SK-N-MC (cell line): ENCODE data around the gene COX7A1.

Experiments used
- DNase-seq: peaks from one replicate; pipeline ENCODE4 v3.0.0-alpha.2; 2011; ENCODE audit warnings: low read depth, low spot score
- H3K27ac ChIP-seq: fragments of 200-600 bp; sonication (generic); 2 replicates; pipeline ENCODE4 v1.5.1; 2016; ENCODE audit warnings: mixed run types
- H3K36me3 ChIP-seq: fragments of 200-600 bp; sonication (generic); 2 replicates; pipeline ENCODE4 v1.6.1; 2017; ENCODE audit warnings: antibody characterized with exemption, low read length, mixed read lengths; ENCODE audit not compliant: insufficient read depth
- H3K4me3 ChIP-seq: fragments of 200-600 bp; sonication (generic); 2 replicates; pipeline ENCODE4 v1.5.1; 2016
- H3K9ac ChIP-seq: fragments of 200-600 bp; sonication (generic); 2 replicates; pipeline ENCODE4 v1.8.0; 2017; ENCODE audit warnings: mixed run types, mixed read lengths; ENCODE audit not compliant: insufficient read length
- H3K9me3 ChIP-seq: fragments of 200-600 bp; sonication (generic); 2 replicates; pipeline ENCODE4 v1.6.1; 2017; ENCODE audit warnings: low read depth, mild to moderate bottlenecking, antibody characterized with exemption, low read length, moderate library complexity, mixed read lengths
- EZH2 ChIP-seq: fragments of 200-600 bp; sonication (generic); IDR thresholded peaks from one replicate; pipeline ENCODE4 v1.6.1; 2017; ENCODE audit warnings: antibody characterized with exemption
- FOXP2 ChIP-seq: optimal IDR thresholded peaks from 2 replicates; pipeline ENCODE3; 2011; ENCODE audit warnings: mild to moderate bottlenecking, moderate library complexity; ENCODE audit not compliant: insufficient read depth; ENCODE audit errors: extremely low read length, control extremely low read depth
- POLR2AphosphoS5 ChIP-seq: IDR thresholded peaks from 2 replicates; pipeline ENCODE4 v1.6.1; 2012; ENCODE audit warnings: mild to moderate bottlenecking, low read depth, low read length, borderline replicate concordance

COX7A1 gene

DNA sequence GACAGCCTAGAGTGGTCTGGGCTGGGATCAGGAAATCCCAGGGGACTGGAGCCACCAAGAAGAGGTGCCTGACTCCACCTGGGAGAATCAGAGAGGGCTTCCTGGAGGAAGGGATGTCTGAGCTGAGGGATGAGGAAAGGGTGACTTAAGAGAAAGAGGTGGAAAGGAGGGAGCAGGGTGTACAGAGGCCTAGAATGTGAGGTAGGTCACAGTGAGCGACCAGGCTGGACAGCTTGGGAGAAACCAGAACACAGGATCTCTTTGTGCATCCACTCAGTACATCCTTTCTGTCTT is 36.0 kb downstream of the COX7A1 start:
- Histone ChIP-seq H3K36me3 (peaks cover 13% of the 10 kb centered on the region; the same call in 1 of the 2 replicates), H3K9ac (no peak overlapping the region), H3K9me3 (no peaks in the 10 kb centered on the region), H3K27ac (no peak overlapping the region), H3K4me3 (peak overlapping the region; percentile 97)
- TF ChIP-seq POLR2AphosphoS5 (no peak), EZH2 (no peak), FOXP2 (no peak)
- no peak for DNase-seq

DNA sequence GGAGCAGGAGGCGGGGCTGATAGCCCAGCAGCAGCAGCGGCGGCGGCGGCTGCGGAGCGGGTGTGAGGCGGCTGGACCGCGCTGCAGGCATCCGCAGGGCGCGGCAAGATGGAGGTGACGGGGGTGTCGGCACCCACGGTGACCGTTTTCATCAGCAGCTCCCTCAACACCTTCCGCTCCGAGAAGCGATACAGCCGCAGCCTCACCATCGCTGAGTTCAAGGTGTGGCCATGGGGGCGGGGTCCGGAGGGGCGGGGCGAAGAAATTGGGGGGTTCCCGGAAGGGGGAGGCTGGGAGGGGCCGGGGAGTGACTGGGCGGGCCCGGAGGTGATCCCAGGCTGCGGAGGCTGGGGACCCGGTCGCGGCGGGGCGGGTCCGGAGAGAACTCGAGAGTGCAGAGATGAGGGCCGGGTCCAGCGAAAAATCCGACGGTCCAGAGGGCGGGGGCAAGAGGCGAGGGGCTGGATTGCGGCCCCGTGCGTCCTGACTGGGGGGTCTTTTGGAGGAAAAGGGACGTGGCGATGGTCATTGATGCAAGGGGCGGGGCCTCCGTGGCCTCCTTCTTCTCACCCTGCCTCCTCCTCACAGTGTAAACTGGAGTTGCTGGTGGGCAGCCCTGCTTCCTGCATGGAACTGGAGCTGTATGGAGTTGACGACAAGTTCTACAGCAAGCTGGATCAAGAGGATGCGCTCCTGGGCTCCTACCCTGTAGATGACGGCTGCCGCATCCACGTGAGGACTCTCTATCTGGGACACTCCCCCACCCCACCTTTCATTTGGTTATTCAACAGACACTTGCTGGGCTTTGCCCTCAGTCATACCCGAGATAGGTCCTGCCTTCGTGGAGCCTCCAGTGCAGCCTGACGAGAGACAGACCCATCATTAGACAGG is 36.5 kb downstream of the COX7A1 start, which contains the start of gene TBCB:
TBCB (plus strand) TSS at position 16 of the 891 bp plus-strand sequence; CDS start at position 109, 93 bp downstream.
- peaks cover 13% of the 10 kb centered on the region; the same call in 1 of the 2 replicates for H3K36me3 ChIP-seq
- DNase-seq = no peak

DNA sequence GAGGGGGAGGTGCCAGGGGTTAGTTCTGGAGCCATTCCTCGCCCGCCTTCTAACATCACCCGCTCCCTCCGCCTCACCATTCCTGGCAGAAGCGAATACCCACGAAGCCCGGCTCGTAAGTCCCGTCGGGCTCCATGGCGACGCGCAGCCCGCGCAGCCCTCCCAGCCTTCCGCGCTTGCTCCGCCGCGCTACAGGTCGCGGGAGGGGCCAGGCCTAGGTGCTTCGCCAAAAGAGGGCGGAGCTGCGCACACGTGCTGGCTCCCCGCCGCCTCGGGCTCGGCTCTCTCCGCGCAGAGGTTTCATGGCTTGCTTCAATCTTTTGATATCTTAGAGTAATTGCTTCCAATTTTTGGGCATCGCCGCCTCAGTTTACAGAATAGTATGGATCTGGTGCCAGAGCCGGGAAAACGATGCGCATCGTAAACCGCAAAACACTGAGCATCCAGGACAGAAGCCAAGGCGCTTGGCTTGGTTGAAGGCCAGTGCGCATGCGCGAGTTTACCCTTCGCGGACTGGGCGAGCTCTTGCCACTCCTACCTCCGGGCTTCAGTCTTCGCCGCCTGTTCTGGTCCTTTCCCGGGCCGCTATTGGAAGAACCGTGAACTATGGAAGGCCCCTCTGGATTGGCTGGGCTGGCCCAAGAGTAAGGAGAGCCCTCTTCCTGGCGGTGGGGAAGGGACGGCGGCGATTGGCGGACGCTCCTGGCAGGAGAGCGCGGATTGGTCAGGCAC is 37.4 kb downstream of the COX7A1 start, which contains the start of gene POLR2I:
POLR2I (minus strand) TSS at position 155 of the 732 bp plus-strand sequence; CDS start at position 136, 19 bp downstream.
- no peak for TF ChIP-seq EZH2
- TF ChIP-seq POLR2AphosphoS5 = peak; percentile 84
- TF ChIP-seq FOXP2 = peak; percentile 10
- Histone ChIP-seq H3K9me3 (no peaks in the 10 kb centered on the region), H3K4me3 (peak within 1 kb of the TSS; percentile 97), H3K27ac (peak within 1 kb of the TSS; percentile 66), H3K36me3 (peaks cover 13% of the 10 kb centered on the region; the same call in 1 of the 2 replicates), H3K9ac (peak within 1 kb of the TSS; percentile 89)
- peak; percentile 98 for DNase-seq

More for the DNA sequence above, 36.5 kb downstream of the COX7A1 start, which contains the start of gene TBCB:
- H3K9me3 ChIP-seq = no peaks in the 10 kb centered on the region
- peak within 1 kb of the TSS; percentile 97 for H3K4me3 ChIP-seq
- TF ChIP-seq POLR2AphosphoS5 (no peak; the same call in 1 of the 2 replicates), FOXP2 (no peak), EZH2 (no peak)
- H3K27ac ChIP-seq = peak within 1 kb of the TSS; percentile 66
- peak within 1 kb of the TSS; percentile 89 for H3K9ac ChIP-seq

DNA sequence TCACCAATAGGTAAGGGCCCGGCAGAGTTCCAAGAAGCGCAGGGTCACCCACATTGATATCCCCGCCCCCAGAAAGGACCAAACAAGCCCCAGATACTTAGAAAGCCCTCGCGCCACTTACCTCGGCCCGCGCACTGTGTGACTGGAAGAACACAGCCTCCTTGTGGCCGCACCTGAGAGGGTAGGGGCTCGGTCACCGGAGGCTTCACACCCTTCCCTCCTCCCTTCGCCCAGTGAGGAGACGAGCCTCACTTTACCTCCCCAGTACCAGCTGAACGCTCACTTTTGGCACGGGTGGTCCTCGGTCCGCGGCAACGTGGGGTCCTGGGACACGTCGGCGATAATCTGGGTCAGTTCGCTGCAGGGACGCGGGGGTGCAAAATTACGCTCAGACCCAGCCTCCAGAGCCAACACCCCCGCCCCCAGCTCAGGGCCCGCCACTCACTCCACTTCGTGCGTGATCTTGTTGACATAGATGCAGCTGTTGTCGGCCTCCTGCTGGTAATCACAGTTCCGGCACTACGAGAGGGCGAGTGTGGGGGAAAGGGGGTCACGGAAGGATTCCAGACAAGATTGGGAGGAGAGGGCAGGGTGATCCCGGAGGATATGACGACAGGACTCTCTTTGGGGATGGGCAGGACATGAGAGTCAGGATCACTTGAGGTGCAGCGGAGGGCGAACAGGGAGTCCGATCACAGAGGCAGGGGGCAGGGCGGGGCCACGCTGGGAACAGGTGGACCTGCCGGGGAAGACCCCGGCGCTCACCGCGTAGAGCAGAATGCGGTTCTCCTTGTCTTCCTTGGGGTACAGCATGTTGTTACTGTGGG is 38.1 kb downstream of the COX7A1 start:
- Histone ChIP-seq H3K4me3 (peak overlapping the region; percentile 97), H3K9me3 (no peaks in the 10 kb centered on the region), H3K27ac (peak overlapping the region; percentile 66; the same call in 1 of the 2 replicates), H3K9ac (peak overlapping the region; percentile 89), H3K36me3 (peaks cover 13% of the 10 kb centered on the region; the same call in 1 of the 2 replicates)
- no peak for TF ChIP-seq EZH2
- no peak for TF ChIP-seq FOXP2
- TF ChIP-seq POLR2AphosphoS5 = no peak
- DNase-seq = no peak

DNA sequence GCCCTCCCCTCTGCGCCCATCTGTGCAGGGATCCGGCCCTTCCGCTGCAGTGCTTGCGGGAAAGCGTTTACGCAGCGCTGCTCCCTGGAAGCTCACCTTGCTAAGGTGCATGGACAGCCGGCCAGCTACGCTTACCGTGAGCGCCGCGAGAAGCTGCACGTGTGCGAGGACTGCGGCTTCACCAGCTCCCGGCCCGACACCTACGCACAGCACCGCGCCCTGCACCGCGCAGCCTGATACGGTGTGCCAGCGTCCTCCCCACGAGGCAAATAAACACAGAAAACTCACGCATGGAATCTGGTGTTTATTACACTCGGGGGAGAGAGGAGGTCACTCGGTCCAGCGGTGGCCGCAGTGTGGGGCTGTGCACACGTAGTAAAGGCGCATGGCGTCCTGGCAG is 38.8 kb downstream of the COX7A1 start:
- no peak overlapping the region for H3K27ac ChIP-seq
- H3K36me3 ChIP-seq = peaks cover 13% of the 10 kb centered on the region; the same call in 1 of the 2 replicates
- peak overlapping the region; percentile 89 for H3K9ac ChIP-seq
- H3K9me3 ChIP-seq = no peaks in the 10 kb centered on the region
- no peak for DNase-seq
- H3K4me3 ChIP-seq = peak overlapping the region; percentile 97
- TF ChIP-seq FOXP2 = no peak
- TF ChIP-seq POLR2AphosphoS5 = no peak
- TF ChIP-seq EZH2 = no peak

DNA sequence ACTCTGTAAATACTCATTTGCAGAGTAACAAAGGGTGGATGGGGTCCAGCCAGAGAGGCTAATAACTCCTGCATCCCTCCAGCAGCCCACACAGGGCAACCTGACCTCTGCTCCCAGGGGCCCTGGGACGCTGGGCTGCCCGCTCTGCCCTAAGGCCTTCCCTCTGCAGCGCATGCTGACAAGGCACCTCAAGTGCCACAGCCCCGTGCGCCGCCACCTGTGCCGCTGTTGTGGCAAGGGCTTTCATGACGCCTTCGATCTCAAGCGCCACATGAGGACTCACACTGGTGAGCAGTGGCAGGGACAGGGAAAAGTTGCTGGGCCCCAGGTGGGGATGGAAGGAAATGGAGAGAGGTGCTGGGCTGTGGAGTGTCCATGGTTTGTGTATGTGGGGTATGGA is 39.6 kb downstream of the COX7A1 start:
- DNase-seq = no peak
- TF ChIP-seq EZH2 = no peak
- no peak for TF ChIP-seq FOXP2
- TF ChIP-seq POLR2AphosphoS5 = no peak
- H3K27ac ChIP-seq = no peak overlapping the region
- peaks cover 11% of the 10 kb centered on the region; the same call in 1 of the 2 replicates for H3K36me3 ChIP-seq
- H3K9me3 ChIP-seq = no peaks in the 10 kb centered on the region
- no peak overlapping the region for H3K4me3 ChIP-seq
- no peak overlapping the region for H3K9ac ChIP-seq

DNA sequence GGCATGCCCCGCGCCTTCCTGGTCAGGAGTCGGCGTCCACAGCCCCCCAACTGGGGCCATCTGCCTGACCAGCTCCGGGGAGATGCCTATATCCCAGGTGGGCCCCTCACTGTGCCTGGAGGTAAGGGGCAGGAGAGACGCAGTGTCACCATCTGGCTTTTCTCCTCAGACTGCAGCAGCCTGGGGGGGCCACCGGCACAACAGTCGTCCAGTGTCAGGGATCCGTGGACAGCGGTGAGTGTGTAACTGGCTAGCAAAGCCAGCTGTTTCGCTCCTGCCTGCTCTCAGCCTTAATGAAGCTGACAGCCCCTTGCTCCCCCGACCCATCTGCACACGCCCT is 41.1 kb downstream of the COX7A1 start:
- Histone ChIP-seq H3K27ac (no peak overlapping the region), H3K4me3 (no peak overlapping the region), H3K9me3 (no peaks in the 10 kb centered on the region), H3K9ac (no peak overlapping the region), H3K36me3 (peaks cover 7% of the 10 kb centered on the region; the same call in 1 of the 2 replicates)
- no peak for DNase-seq
- TF ChIP-seq FOXP2 = no peak
- TF ChIP-seq EZH2 = no peak
- TF ChIP-seq POLR2AphosphoS5 = no peak
